NCI-H1048 (cell line): Measurements from ENCODE around the gene RBFOX2.
"Not testable (repeated sequence)": the region's sequence is repeated elsewhere in the genome, so short reads cannot be mapped to it uniquely, and the experiment has no call there.

ENCODE experiments used
- DNase-seq: peaks from one replicate; lab custom pipeline; 2025; lab: John Stamatoyannopoulos, UW

Gene RBFOX2

GRCh38 chr22:36008565-36008964 is 20.1 kb downstream of the RBFOX2 start:
- DNase-seq, result no peak

GRCh38 chr22:36008131-36008530 is 20.5 kb downstream of the RBFOX2 start:
- no peak for DNase-seq

DNA sequence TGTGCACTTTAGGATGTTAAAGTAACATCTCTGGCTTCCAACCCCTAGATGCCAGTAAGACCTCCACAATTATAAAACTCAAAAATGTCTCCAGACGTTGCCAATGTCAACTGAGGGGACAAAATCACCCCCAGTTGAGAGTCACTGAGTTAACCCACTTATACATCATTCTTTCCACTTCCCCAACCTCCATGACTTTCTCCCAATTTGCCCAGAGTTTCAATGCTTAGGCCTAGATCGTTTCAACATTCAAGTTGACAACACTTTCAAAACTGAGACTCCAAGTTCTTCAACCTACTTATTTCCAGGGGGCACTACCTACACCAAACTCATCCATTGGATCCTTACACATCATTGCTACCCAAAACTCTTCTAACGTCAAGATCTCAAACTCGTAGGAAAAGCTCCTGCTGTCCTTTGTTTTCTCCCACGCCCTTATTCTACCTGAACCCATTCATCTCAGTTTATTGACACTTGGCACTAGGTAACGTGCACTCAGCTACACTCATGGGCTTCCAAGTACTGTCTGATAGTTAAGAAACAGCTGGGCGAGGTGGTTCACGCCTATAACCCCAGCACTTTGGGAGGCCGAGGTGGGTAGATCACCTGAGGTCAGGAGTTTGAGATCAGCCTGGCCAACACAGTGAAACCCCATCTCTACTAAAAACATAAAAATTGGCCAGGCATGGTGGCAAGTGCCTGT is 24.5 kb downstream of the RBFOX2 start:
- DNase-seq, result no peak

GRCh38 chr22:36002718-36003260 is 25.8 kb downstream of the RBFOX2 start:
- DNase-seq, result no peak

DNA sequence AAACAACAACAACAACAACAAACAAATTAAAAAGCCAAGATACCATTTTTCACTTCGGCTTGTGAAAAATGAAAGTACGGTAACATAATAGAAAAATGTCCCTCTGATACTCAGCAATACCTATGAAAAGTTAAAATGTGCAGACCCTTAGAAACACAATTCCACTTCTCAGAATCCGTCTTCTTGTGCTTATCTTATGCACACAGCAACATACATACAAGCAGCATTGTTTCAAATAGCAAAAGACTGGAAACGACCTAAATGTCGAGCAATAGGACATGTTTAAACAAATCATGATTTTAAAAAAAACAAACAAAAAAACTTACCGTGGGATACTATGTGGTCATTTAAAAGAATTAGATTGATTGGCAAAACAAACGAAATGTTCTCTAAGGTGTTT is 26.5 kb downstream of the RBFOX2 start:
- DNase-seq, result no peak

- no peak for DNase-seq
These were observed 29.9 kb downstream of the RBFOX2 start for GRCh38 chr22:35998748-35999147.

DNA sequence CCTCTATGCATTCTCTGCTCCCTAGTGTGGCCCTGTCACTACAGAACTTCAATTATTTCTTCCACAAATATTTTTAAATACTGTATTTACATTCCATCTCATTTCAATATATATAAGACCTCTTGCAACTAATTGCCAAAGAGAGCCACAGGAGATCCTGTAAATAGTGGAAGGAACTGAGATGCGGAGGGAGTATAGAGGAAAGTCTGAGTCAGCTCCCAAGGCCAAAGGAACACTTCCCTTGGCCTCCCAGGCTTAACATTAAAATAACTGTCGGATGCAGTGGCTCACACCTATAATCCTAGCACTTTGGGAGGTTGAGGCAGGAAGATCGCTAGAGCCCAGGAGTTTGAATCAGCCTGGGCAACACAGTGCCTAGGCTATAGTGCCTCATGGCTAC is 31.2 kb downstream of the RBFOX2 start:
- DNase-seq, result no peak

DNA sequence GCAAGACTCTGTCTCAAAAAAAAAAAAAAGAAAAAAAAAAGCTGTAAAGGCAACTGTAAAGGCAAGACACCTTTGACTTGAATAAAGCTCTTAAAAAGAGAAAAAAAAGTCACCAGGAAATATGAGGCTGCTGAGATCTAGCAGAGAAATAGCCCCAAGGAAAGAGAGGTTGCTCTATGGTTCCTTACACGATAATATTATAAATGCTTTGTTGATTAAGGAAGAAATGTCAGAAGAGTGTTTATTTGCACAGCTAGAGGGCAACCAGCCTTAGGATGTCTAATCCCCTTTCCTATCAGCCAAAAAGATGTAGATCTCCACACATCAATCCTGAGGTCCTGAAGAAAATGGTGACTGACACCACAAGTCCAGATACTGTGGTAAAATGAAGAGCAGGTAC is 32.0 kb downstream of the RBFOX2 start:
- DNase-seq, result no peak

GRCh38 chr22:35995772-35996171 is 32.9 kb downstream of the RBFOX2 start:
- DNase-seq, result no peak

GRCh38 chr22:35995348-35995747 is 33.3 kb downstream of the RBFOX2 start:
- DNase-seq, result no peak

DNA sequence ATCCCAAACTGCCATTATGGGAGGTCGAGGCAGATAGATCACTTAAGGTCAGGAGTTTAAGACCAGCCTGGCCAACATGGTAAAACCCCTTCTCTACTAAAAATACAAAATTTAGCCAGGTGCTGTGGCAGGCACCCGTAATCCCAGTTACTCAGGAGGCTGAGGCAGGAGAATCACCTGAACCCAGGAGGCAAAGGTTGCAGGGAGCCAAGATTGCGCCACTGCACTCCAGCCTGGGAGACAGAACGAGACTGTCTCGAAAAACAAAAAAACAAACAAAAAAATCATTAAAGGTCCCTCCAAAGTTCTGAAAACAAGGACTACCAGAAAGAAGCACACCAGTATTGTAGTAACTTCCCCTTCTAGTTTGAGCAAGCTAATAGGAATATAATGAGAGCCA is 34.9 kb downstream of the RBFOX2 start:
- DNase-seq, result not testable (repeated sequence)

- no peak for DNase-seq
These were observed 35.4 kb downstream of the RBFOX2 start for GRCh38 chr22:35993048-35993714.

DNA sequence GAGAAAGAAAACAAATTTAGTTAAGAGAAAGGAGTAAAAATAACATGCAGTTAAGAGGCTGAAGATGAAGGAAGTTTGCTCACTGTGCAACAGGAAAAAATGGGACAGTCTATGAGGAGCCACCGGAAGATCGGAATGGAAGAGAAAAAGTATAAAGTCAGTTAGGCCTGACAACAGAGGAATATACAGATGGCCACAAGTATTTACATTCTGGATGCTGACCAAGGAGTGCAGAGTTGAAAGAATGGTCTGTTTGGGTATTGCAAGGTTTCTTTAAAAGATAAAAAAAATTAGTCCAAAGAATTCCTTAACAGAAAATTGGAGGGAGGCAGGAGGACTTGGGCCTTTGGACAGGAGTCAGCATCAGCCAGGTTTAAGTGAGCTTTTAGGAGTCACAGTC is 37.5 kb downstream of the RBFOX2 start:
- DNase-seq, result no peak

- DNase-seq, result no peak
These were observed 40.6 kb downstream of the RBFOX2 start for GRCh38 chr22:35988030-35988429.

DNA sequence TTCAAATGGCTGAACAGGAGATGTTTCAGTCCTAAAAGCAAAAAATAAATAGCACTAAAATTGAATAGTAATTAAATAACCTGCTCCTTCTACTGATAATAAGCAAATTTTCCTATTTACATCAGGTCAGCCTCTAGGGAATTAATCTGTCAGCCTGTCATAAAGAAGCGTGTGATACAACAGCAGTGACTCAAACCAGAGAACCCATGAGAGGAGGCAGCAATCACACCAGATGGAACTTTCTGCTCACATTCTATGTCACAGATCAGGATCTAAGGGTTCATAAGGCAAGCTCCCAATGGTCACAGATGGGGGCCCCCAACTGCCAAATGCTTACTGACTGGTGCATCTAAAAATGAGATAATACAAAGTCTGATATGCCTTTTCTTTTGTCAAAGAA is 41.1 kb downstream of the RBFOX2 start:
- no peak for DNase-seq

GRCh38 chr22:35986088-35986487 is 42.5 kb downstream of the RBFOX2 start:
- DNase-seq, result no peak

- no peak for DNase-seq
These were observed 43.3 kb downstream of the RBFOX2 start for GRCh38 chr22:35985371-35985770.

DNA sequence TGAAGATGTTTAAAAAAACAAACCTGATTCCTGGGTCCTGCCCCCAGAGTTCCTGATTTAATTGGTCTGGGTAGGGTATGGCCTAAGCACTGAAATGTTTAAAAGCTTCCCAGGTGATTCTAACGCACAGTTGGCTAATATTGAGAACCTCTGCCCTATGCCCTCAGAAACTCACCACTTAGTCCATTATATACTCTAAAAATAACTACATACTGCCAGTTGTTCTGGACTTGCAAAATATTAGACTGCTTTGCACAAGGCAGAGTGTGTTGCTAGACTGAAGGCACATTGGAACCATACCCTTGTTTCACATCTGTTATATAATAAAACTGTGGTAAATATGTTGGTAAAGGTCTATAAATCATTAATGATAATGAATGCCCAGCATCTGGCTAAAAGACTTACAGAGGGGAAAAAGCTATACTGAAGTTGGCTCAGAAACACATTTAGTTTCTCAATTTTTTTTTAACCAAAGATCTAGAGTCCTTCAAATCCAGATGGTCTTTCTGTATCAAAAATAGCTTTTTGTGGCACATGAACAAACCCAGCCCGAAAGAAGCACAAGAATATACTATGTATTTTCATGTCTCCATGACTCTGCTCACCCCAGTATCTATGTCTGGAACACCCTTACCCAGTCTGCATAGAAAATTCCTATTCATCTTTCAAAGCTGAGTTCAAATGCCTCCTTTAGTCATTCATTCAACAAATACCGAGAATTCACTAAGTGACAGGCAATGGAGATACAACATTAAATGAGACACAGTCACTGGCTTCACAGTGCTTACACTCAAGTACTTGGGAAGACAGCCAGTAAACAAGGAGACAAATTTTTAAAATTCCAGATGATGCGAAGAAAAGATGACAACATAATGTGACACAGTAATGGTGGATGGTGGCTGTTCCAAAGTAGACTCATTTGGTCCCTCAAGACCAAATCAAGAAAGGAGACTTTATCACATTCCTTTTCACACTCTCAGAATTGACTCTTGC is 44.1 kb downstream of the RBFOX2 start:
- no peak for DNase-seq

DNA sequence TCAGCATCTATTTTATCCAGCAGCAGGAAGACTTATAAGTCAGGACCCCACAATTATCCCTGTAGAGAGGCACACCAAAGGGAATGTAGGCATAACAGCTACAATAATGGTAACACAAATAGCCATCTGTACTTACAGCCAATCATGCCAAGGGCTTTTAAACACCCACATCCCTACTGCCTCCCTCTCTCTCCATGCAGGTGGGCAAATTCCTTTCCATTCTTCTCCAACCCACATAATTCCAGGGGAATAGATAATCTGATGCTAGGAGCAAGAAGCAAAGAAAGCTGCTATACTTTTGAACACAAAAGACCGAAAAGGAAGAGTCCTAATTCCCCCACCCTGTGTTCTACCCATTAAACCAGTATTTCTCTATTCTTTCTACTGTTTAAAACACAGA is 46.7 kb downstream of the RBFOX2 start:
- DNase-seq, result no peak

GRCh38 chr22:35978889-35979288 is 49.7 kb downstream of the RBFOX2 start:
- no peak for DNase-seq

GRCh38 chr22:35978201-35978600 is 50.4 kb downstream of the RBFOX2 start:
- DNase-seq, result no peak

DNA sequence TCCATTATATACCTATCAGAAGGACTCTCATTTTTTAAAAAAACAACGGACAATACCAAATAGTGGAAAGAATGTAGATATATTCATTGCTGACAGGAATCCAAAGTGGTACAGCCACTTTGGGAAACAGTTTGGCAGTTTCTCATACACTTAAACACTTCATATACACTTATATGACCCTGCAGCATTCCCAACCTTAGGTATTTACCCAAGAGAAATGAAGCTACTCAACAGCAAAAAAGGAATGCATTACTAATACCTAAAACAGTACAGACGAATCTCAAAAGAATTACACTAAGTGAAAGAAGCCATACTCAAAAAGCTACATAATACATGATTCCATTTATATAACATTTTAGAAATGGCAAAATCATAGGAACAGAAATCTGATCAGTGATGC is 51.5 kb downstream of the RBFOX2 start:
- no peak for DNase-seq
